Smooth muscle cell of trachea (primary cell): ENCODE data around the gene MAL. TPM values are rescaled to one million over a fixed set of nuclear protein-coding genes. Genes with fewer than 3 reads are reported as not detected.

Source experiments
- total RNA-seq: library from RNA; depleted of rRNA; stranded (reverse); fragments of >200 nt; gene quantifications from 2 replicates; pipeline ENCODE4 v1.2.1, GENCODE V29; 2014

Gene MAL
- 0.17 TPM in 1 of 2 replicates, not detected in the other for total RNA-seq

GRCh38 chr2:95025406-95026319, at the start of gene MAL:
Gene MAL, plus strand, starts transcription at chr2:95025708. Its CDS starts 85 bp downstream, at chr2:95025793.

Other genes starting within 250 kb of the MAL start
- gene TEKT4, start 154.3 kb upstream of the MAL start, total RNA-seq = not detected in 2 replicates
- gene MRPS5, start 96.1 kb downstream of the MAL start, total RNA-seq = 39.9 and 41.2 TPM in 2 replicates
- 15.7 and 17.7 TPM in 2 replicates for gene ZNF514, start 134.1 kb downstream of the MAL start, total RNA-seq
- gene ZNF2, start 140.1 kb downstream of the MAL start, total RNA-seq = 7.9 and 13.1 TPM in 2 replicates
- 6.3 and 7.9 TPM in 2 replicates for gene ZNF892, start 181.8 kb downstream of the MAL start, total RNA-seq
- 0.29 and 0.83 TPM in 2 replicates for gene PROM2, start 248.7 kb downstream of the MAL start, total RNA-seq